ENCODE results near the gene NARF.

GRCh38 chr17:82483204-82483660 is 24.7 kb downstream of the NARF start:
- TF ChIP-seq CTCF (IDR thresholded peaks at IDR 0.05) (no peak), POLR2A (IDR thresholded peaks at IDR 0.05) (no peak), POLR2AphosphoS5 (IDR thresholded peaks at IDR 0.05) (no peak)

Data from breast epithelium (tissue), 3 donors.